NT2/D1 (cell line): ENCODE data around the gene ENOX1.

ENCODE experiments used
- YY1 ChIP-seq: IDR thresholded peaks from 2 replicates; pipeline ENCODE4 v1.6.1; 2011; ENCODE audit not compliant: insufficient read length, insufficient read depth
- ZNF274 ChIP-seq: IDR thresholded peaks from 2 replicates; pipeline ENCODE4 v1.6.1; 2011; ENCODE audit warnings: mild to moderate bottlenecking, low read depth, low read length

DNA sequence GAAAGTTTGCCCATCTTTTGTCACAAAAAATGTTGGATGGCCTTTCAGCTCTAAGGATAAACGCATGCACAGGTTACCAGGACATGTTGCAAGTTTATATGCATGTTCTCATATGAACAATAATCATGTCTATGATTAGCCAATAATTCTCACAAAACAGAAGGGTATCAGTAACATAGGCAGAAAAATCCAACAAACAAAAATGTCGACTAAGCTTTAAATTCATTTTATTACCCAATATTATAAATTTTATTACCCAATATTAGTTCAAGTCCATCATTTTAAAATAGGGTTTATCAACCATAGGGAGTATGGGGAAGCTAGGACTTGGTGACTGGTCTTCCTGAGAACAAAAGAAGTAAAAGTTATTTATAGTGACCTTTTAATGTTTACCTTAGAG lies 93.1 kb downstream of the ENOX1 start:
- TF ChIP-seq YY1 (no peak), ZNF274 (no peak)
